CD1c-positive myeloid dendritic cell (primary cell): ENCODE measurements around the gene SCFD2.
"Not testable (repeated sequence)": the region's sequence is repeated elsewhere in the genome, so short reads cannot be mapped to it uniquely, and the experiment has no call there.

Experiments
- DNase-seq: peaks from one replicate; pipeline ENCODE4 v3.0.0-alpha.2; 2016; ENCODE audit errors: extremely low spot score

Gene SCFD2

GRCh38 chr4:52853351-52853750 lies 512.5 kb downstream of the SCFD2 start:
- no peak for DNase-seq

GRCh38 chr4:52852711-52853110 lies 513.1 kb downstream of the SCFD2 start:
- DNase-seq: no peak

GRCh38 chr4:52852041-52852440 lies 513.8 kb downstream of the SCFD2 start:
- DNase-seq: no peak

GRCh38 chr4:52850406-52851124 lies 515.3 kb downstream of the SCFD2 start:
- DNase-seq: no peak

- DNase-seq: no peak
These were observed 517.6 kb downstream of the SCFD2 start for GRCh38 chr4:52848254-52848653.

GRCh38 chr4:52846502-52846901 lies 519.4 kb downstream of the SCFD2 start:
- no peak for DNase-seq

- DNase-seq: no peak
These were observed 521.3 kb downstream of the SCFD2 start for GRCh38 chr4:52844596-52844995.

- peak; percentile 68 for DNase-seq
These were observed 521.9 kb downstream of the SCFD2 start for GRCh38 chr4:52843958-52844357.

GRCh38 chr4:52843351-52843750 lies 522.5 kb downstream of the SCFD2 start:
- DNase-seq: no peak

- no peak for DNase-seq
These were observed 523.1 kb downstream of the SCFD2 start for GRCh38 chr4:52842792-52843191.

- no peak for DNase-seq
These were observed 524.0 kb downstream of the SCFD2 start for GRCh38 chr4:52841682-52842456.

- no peak for DNase-seq
These were observed 525.1 kb downstream of the SCFD2 start for GRCh38 chr4:52840531-52841370.

GRCh38 chr4:52838729-52839586 lies 526.9 kb downstream of the SCFD2 start:
- DNase-seq: no peak

- no peak for DNase-seq
These were observed 527.9 kb downstream of the SCFD2 start for GRCh38 chr4:52837716-52838558.

- DNase-seq: no peak
These were observed 529.2 kb downstream of the SCFD2 start for GRCh38 chr4:52836678-52837077.

- DNase-seq: no peak
These were observed 529.7 kb downstream of the SCFD2 start for GRCh38 chr4:52836120-52836519.

GRCh38 chr4:52834641-52835456 lies 531.0 kb downstream of the SCFD2 start:
- DNase-seq: not testable (repeated sequence)

GRCh38 chr4:52833941-52834525 lies 531.8 kb downstream of the SCFD2 start:
- no peak for DNase-seq

- no peak for DNase-seq
These were observed 540.3 kb downstream of the SCFD2 start for GRCh38 chr4:52825460-52826090.
